IMR-90 (cell line): ENCODE measurements around the gene PREP. TPM values are rescaled to one million over a fixed set of nuclear protein-coding genes. Genes with fewer than 3 reads are reported as not detected.

Source experiments
- ATAC-seq: fragments of 200-7000 bp; cut with Tn5 transposase; 2 replicates; pipeline ENCODE4 v1.9.1; 2020; ENCODE audit warnings: low read depth, mild to moderate bottlenecking, moderate library complexity
- BruUV-seq: library from RNA; stranded (reverse); fragments of 400-500 nt; replicated peaks from 2 replicates; lab custom pipeline; 2021; lab: Mats Ljungman, UMichigan
- CTCF ChIA-PET: fragments of 300-600 bp; formaldehyde crosslinking; extraction: SDS; loops from one replicate; lab custom pipeline; 2021; ENCODE audit warnings: antibody characterized with exemption; lab: Yijun Ruan, JAX
- POLR2A ChIA-PET: fragments of 300-600 bp; sonication (Branson Sonifier 250); formaldehyde crosslinking; loops from one replicate; lab custom pipeline; 2022; ENCODE audit warnings: antibody characterized with exemption; ENCODE audit not compliant: unreplicated experiment; lab: Charles Lee
- DNase-seq: peaks from one replicate; pipeline ENCODE4 v3.0.0; 2013
- H2AFZ ChIP-seq: replicated peaks from 2 replicates; pipeline ENCODE3; 2013; ENCODE audit warnings: low read length, mild to moderate bottlenecking; ENCODE audit not compliant: poor library complexity
- H2AK5ac ChIP-seq: 2 replicates; pipeline ENCODE4 v1.6.1; 2013; ENCODE audit warnings: low read depth, low read length, inconsistent platforms
- H2AK9ac ChIP-seq: replicated peaks from 2 replicates; pipeline ENCODE3; 2013; ENCODE audit warnings: mild to moderate bottlenecking, low read depth, low read length, moderate library complexity; ENCODE audit not compliant: poor library complexity
- H2BK120ac ChIP-seq: 2 replicates; pipeline ENCODE4 v1.6.1; 2013; ENCODE audit warnings: low read depth, low read length, inconsistent platforms
- H2BK15ac ChIP-seq: 3 replicates; pipeline ENCODE4 v1.6.1; 2013; ENCODE audit warnings: low read depth, low read length, inconsistent platforms
- H2BK20ac ChIP-seq: 2 replicates; pipeline ENCODE4 v1.6.1; 2013; ENCODE audit warnings: low read depth, mild to moderate bottlenecking, inconsistent platforms, low read length, moderate library complexity
- H2BK5ac ChIP-seq: 2 replicates; pipeline ENCODE4 v1.6.1; 2013; ENCODE audit warnings: mild to moderate bottlenecking, low read depth, low read length, inconsistent platforms; ENCODE audit not compliant: poor library complexity, severe bottlenecking
- H3K14ac ChIP-seq: replicated peaks from 2 replicates; pipeline ENCODE4 v1.6.1; 2013; ENCODE audit warnings: low read depth, low read length, inconsistent platforms
- H3K18ac ChIP-seq: 2 replicates; pipeline ENCODE4 v1.6.1; 2013; ENCODE audit warnings: low read depth, low read length, control low read depth
- H3K23ac ChIP-seq: 2 replicates; pipeline ENCODE4 v1.6.1; 2013; ENCODE audit warnings: low read depth, low read length, inconsistent platforms
- H3K27ac ChIP-seq: 2 replicates; pipeline ENCODE4 v1.5.1; 2013; ENCODE audit warnings: mild to moderate bottlenecking, control low read depth, low read length; ENCODE audit not compliant: insufficient read depth
- H3K27me3 ChIP-seq: 2 replicates; pipeline ENCODE4 v1.6.1; 2013; ENCODE audit warnings: low read length; ENCODE audit not compliant: control insufficient read depth, insufficient read depth
- H3K36me3 ChIP-seq: 2 replicates; pipeline ENCODE4 v1.6.1; 2013; ENCODE audit warnings: low read length, mixed read lengths; ENCODE audit not compliant: control insufficient read depth, insufficient read depth
- H3K4ac ChIP-seq: 2 replicates; pipeline ENCODE4 v1.6.1; 2013; ENCODE audit warnings: low read depth, low read length, inconsistent platforms
- H3K4me1 ChIP-seq: 2 replicates; pipeline ENCODE4 v1.6.1; 2013; ENCODE audit warnings: low read length, mixed read lengths; ENCODE audit not compliant: control insufficient read depth, insufficient read depth
- H3K4me2 ChIP-seq: 2 replicates; pipeline ENCODE4 v1.6.1; 2013; ENCODE audit warnings: low read depth, mild to moderate bottlenecking, control low read depth, low read length, moderate library complexity
- H3K4me3 ChIP-seq: 2 replicates; pipeline ENCODE4 v1.5.1; 2013; ENCODE audit warnings: low read depth, mild to moderate bottlenecking, control low read depth, low read length, moderate library complexity; ENCODE audit not compliant: insufficient read depth
- H3K56ac ChIP-seq: 2 replicates; pipeline ENCODE4 v1.6.1; 2013; ENCODE audit warnings: low read length, inconsistent platforms; ENCODE audit not compliant: insufficient read depth; ENCODE audit errors: extremely low read depth
- H3K79me1 ChIP-seq, 2 experiments: 2 replicates each; pipeline ENCODE4 v1.6.1; 2013; ENCODE audit warnings: low read length in 2 of 2, inconsistent platforms in 1 of 2, low read depth in 1 of 2
- H3K9ac ChIP-seq: 2 replicates; pipeline ENCODE4 v1.6.1; 2013; ENCODE audit warnings: low read depth, low read length, control low read depth
- H3K9me1 ChIP-seq: 2 replicates; pipeline ENCODE4 v1.6.1; 2013; ENCODE audit warnings: low read length, inconsistent platforms; ENCODE audit not compliant: insufficient read depth
- H3K9me3 ChIP-seq: 2 replicates; pipeline ENCODE4 v1.6.1; 2013; ENCODE audit warnings: low read length; ENCODE audit not compliant: control insufficient read depth, insufficient read depth
- H4K20me1 ChIP-seq: 2 replicates; pipeline ENCODE4 v1.6.1; 2013; ENCODE audit warnings: low read length, inconsistent platforms; ENCODE audit not compliant: insufficient read depth
- H4K5ac ChIP-seq: 2 replicates; pipeline ENCODE4 v1.6.1; 2013; ENCODE audit warnings: mild to moderate bottlenecking, low read depth, low read length, control low read depth
- H4K8ac ChIP-seq, 2 experiments: 2 replicates each; pipeline ENCODE4 v1.6.1; 2013; ENCODE audit warnings: low read depth in 2 of 2, low read length in 2 of 2, control low read depth in 1 of 2, inconsistent platforms in 1 of 2
- H4K91ac ChIP-seq: 2 replicates; pipeline ENCODE4 v1.6.1; 2013; ENCODE audit warnings: low read depth, low read length, inconsistent platforms; ENCODE audit not compliant: insufficient read depth
- RAD21 ChIP-seq: IDR thresholded peaks from 2 replicates; pipeline ENCODE4 v1.6.1; 2012; ENCODE audit warnings: low read length, improper control_type of control experiment
- RCOR1 ChIP-seq: IDR thresholded peaks from 2 replicates; pipeline ENCODE4 v1.6.1; 2012; ENCODE audit warnings: mild to moderate bottlenecking, low read length, improper control_type of control experiment; ENCODE audit not compliant: insufficient replicate concordance
- RFX5 ChIP-seq: IDR thresholded peaks from 2 replicates; pipeline ENCODE4 v1.8.0; 2012; ENCODE audit warnings: low read depth, mild to moderate bottlenecking, low read length, moderate library complexity
- SMC3 ChIP-seq: fragments of 150-350 bp; IDR thresholded peaks from 2 replicates; pipeline ENCODE4 v1.6.1; 2016; ENCODE audit warnings: low read depth, mild to moderate bottlenecking, antibody characterized with exemption, low read length, moderate library complexity
- WGBS, 2 experiments: methylation state at CpG; one replicate each; pipeline versions ENCODE4 v1.1.5 to v1.1.7; 2013; ENCODE audit warnings: missing lambda C conversion rate in 2 of 2; ENCODE audit not compliant: insufficient read length in 1 of 2; ENCODE audit errors: extremely low coverage in 2 of 2; 5-methylcytosine and 5-hydroxymethylcytosine counted together
- dilution Hi-C: fragments of 300-500 bp; cut with HindIII; formaldehyde crosslinking; loops from one replicate; pipeline ENCODE4 v1.14.3; 2018; ENCODE audit warnings: low sequenced_read_pairs; ENCODE audit not compliant: unreplicated experiment
- in situ Hi-C: fragments of 300-500 bp; cut with MboI; formaldehyde crosslinking; loops from 3 replicates; pipeline ENCODE4 v1.14.3; 2019; ENCODE audit warnings: low sequenced_read_pairs, inconsistent platforms, mixed read lengths
- intact Hi-C: fragments of 100-400 bp; cut with micrococcal nuclease; formaldehyde crosslinking; loops from 2 replicates; pipeline ENCODE4 v1.10.0; 2022
- polyA plus RNA-seq, 3 experiments: library from polyadenylated mRNA; depleted of rRNA; stranded (reverse); fragments of >200 nt; gene quantifications; 2 replicates each; pipeline ENCODE4 v1.2.3, GENCODE V29; 2012; ENCODE audit warnings: low replicate concordance in 1 of 3
- total RNA-seq: library from RNA; depleted of rRNA; stranded (reverse); fragments of >200 nt; gene quantifications from 2 replicates; pipeline ENCODE4 v1.2.3, GENCODE V29; 2012
- TF ChIP-seq, protein P1 (sequence below): fragments of 150-350 bp; IDR thresholded peaks from 2 replicates; pipeline ENCODE4 v1.6.1; 2016; ENCODE audit warnings: low read depth, mild to moderate bottlenecking, low read length, moderate library complexity, borderline replicate concordance
- TF ChIP-seq, protein P2 (sequence below): fragments of 150-350 bp; IDR thresholded peaks from 2 replicates; pipeline ENCODE4 v1.6.1; 2017; ENCODE audit warnings: mild to moderate bottlenecking, antibody characterized with exemption, low read length, low read depth

Gene PREP
- total and polyA plus RNA-seq, 2 of the 4 experiments (the other 2 are of a cell fraction): 21.0 to 25.7 TPM

DNA sequence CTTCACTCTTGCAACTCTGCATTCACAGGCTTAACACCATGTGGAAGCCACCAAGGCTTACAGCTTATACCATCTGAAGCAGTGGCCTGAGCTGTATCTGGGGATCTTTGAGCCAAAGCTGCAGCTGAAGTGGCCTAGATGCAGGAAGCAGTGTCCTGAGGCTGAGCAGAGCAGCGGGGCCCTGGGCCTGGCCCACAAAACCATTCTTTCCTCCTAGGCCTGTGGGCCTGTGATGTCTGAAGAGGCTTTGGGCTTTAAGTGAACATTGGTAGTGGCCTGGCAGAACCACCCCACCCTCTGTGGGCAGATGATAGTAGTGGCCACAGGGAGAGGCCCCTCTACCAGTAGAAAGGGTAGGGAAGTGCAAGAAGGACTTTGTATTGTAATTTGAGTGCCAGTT, 6.9 kb upstream of the PREP start:
- H3K36me3 ChIP-seq: no peaks in the 10 kb centered on the region
- no CpG with 5 or more reads among the region's 1 CpG for WGBS, 2 experiments
- no peak overlapping the region for H3K4me2 ChIP-seq
- no peak overlapping the region for H3K9ac ChIP-seq
- no peak overlapping the region for H2AK9ac ChIP-seq
- no peaks in the 10 kb centered on the region for H4K20me1 ChIP-seq
- dilution Hi-C loops (loop anchor here (25.0 kb wide), 1 partner anchor 322 kb away; no protein-coding TSS in a partner anchor), in situ Hi-C loops (loop anchor here (10.0 kb wide), 1 partner anchor 315 kb away; no protein-coding TSS in a partner anchor), intact Hi-C loops (loop anchor here (10.0 kb wide), 1 partner anchor 995 kb away; no protein-coding TSS in a partner anchor)
- H3K4me3 ChIP-seq: no peak overlapping the region
- H3K4me1 ChIP-seq: no peaks in the 10 kb centered on the region
- peaks cover 3% of the 10 kb centered on the region; the same call in 1 of the 2 replicates for H3K9me3 ChIP-seq
- no TSS peak for BruUV-seq
- no peak overlapping the region for H3K18ac ChIP-seq
- H2BK20ac ChIP-seq: no peak overlapping the region
- H3K27ac ChIP-seq: no peak overlapping the region
- H2BK15ac ChIP-seq: no peak overlapping the region
- CTCF ChIA-PET: interaction anchor here (1.5 kb wide), 1 partner anchor 322 kb away, joined by 3 read pairs; no protein-coding TSS in a partner anchor
- no peak overlapping the region for H3K23ac ChIP-seq
- H4K8ac ChIP-seq: no peak overlapping the region
- H3K56ac ChIP-seq: no peak overlapping the region
- H3K79me1 ChIP-seq: no peaks in the 10 kb centered on the region
- no peak for DNase-seq
- POLR2A ChIA-PET: no interaction called here
- no peaks in the 10 kb centered on the region; the same call in 1 of the 2 replicates for H3K27me3 ChIP-seq
- no peak for ATAC-seq
- TF ChIP-seq RAD21: no peak
- no peak for TF ChIP-seq RCOR1
- TF ChIP-seq SMC3: no peak
- TF ChIP-seq RFX5: no peak
- TF ChIP-seq, protein P1, sequence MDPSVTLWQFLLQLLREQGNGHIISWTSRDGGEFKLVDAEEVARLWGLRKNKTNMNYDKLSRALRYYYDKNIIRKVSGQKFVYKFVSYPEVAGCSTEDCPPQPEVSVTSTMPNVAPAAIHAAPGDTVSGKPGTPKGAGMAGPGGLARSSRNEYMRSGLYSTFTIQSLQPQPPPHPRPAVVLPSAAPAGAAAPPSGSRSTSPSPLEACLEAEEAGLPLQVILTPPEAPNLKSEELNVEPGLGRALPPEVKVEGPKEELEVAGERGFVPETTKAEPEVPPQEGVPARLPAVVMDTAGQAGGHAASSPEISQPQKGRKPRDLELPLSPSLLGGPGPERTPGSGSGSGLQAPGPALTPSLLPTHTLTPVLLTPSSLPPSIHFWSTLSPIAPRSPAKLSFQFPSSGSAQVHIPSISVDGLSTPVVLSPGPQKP: no peak
- TF ChIP-seq, protein P2, sequence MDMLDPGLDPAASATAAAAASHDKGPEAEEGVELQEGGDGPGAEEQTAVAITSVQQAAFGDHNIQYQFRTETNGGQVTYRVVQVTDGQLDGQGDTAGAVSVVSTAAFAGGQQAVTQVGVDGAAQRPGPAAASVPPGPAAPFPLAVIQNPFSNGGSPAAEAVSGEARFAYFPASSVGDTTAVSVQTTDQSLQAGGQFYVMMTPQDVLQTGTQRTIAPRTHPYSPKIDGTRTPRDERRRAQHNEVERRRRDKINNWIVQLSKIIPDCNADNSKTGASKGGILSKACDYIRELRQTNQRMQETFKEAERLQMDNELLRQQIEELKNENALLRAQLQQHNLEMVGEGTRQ: no peak
- H2BK5ac ChIP-seq: no peak overlapping the region
- no peaks in the 10 kb centered on the region for H3K9me1 ChIP-seq
- H4K91ac ChIP-seq: no peak overlapping the region
- H3K14ac ChIP-seq: no peak overlapping the region
- no peak overlapping the region for H2BK120ac ChIP-seq
- no peak overlapping the region for H4K5ac ChIP-seq
- H2AK5ac ChIP-seq: no peak overlapping the region
- no peak overlapping the region for H2AFZ ChIP-seq
- no peak overlapping the region for H3K4ac ChIP-seq
